GM19351 (cell line): ENCODE results near the gene KRTAP19-7.

Experiments
- ATAC-seq: cut with Tn5 transposase; IDR thresholded peaks from one replicate; pipeline ENCODE4 v1.9.1; 2021; ENCODE audit warnings: mild to moderate bottlenecking, moderate library complexity; ENCODE audit not compliant: unreplicated experiment

Gene KRTAP19-7

GRCh38 chr21:30561264-30561895 is at the start of gene KRTAP19-7:
TSS of gene KRTAP19-7 (minus strand) at chr21:30561314. CDS start at chr21:30561289, 25 bp downstream.
- ATAC-seq: no peak

- ATAC-seq: no peak
Observed at GRCh38 chr21:30605968-30606367, 44.9 kb upstream of the KRTAP19-7 start.

- no peak for ATAC-seq
Observed at GRCh38 chr21:30600787-30601186, 39.7 kb upstream of the KRTAP19-7 start, which contains the start of gene KRTAP22-1. TSS of gene KRTAP22-1 (plus strand) at chr21:30601087.

- no peak for ATAC-seq
Observed at GRCh38 chr21:30598802-30599201, 37.7 kb upstream of the KRTAP19-7 start, which contains the start of gene KRTAP6-2. TSS of gene KRTAP6-2 (minus strand) at chr21:30598902. CDS start at chr21:30598874, 28 bp downstream.

- no peak for ATAC-seq
Observed at GRCh38 chr21:30592140-30592539, 31.0 kb upstream of the KRTAP19-7 start, which contains the start of gene KRTAP6-3. TSS of gene KRTAP6-3 (plus strand) at chr21:30592440. CDS start at chr21:30592446, 6 bp downstream.

GRCh38 chr21:30590297-30590696 is 29.2 kb upstream of the KRTAP19-7 start, which contains the start of gene KRTAP22-2:
TSS of gene KRTAP22-2 (minus strand) at chr21:30590397.
- ATAC-seq: no peak

GRCh38 chr21:30582870-30583269 is 21.8 kb upstream of the KRTAP19-7 start:
- no peak for ATAC-seq

- ATAC-seq: no peak
Observed at GRCh38 chr21:30580132-30580531, 19.0 kb upstream of the KRTAP19-7 start.

GRCh38 chr21:30579346-30579745 is 18.2 kb upstream of the KRTAP19-7 start:
- ATAC-seq: no peak

GRCh38 chr21:30577766-30578165 is 16.7 kb upstream of the KRTAP19-7 start:
- ATAC-seq: no peak

- no peak for ATAC-seq
Observed at GRCh38 chr21:30567617-30568016, 6.5 kb upstream of the KRTAP19-7 start.

- ATAC-seq: no peak
Observed at GRCh38 chr21:30563630-30564029, 2.5 kb upstream of the KRTAP19-7 start.

- ATAC-seq: no peak
Observed at GRCh38 chr21:30563072-30563471, 2.0 kb upstream of the KRTAP19-7 start.

GRCh38 chr21:30561957-30562356 is 843 bp upstream of the KRTAP19-7 start:
- no peak for ATAC-seq

GRCh38 chr21:30555095-30555494 is 6.0 kb downstream of the KRTAP19-7 start:
- no peak for ATAC-seq

- no peak for ATAC-seq
Observed at GRCh38 chr21:30552782-30553181, 8.3 kb downstream of the KRTAP19-7 start.

- no peak for ATAC-seq
Observed at GRCh38 chr21:30541764-30542163, 19.4 kb downstream of the KRTAP19-7 start, which contains the start of gene KRTAP19-6. TSS of gene KRTAP19-6 (minus strand) at chr21:30541864. CDS start at chr21:30541833, 31 bp downstream.

GRCh38 chr21:30518876-30519275 is 42.2 kb downstream of the KRTAP19-7 start:
- ATAC-seq: no peak

GRCh38 chr21:30515681-30516080 is 45.4 kb downstream of the KRTAP19-7 start:
- no peak for ATAC-seq
